ENCODE measurements around the gene ARHGEF17.

The ARHGEF17 gene

GRCh38 chr11:73293356-73293936, 14.6 kb upstream of the ARHGEF17 start:
- Mint-ChIP-seq H3K27me3 (peaks cover 20 to 27% of the 10 kb centered on the region in 2 donors), H3K27ac (no peak overlapping the region), H3K36me3 (no peaks in the 10 kb centered on the region), H3K4me1 (peaks cover 25 to 38% of the 10 kb centered on the region in 2 donors), H3K4me3 (no peak overlapping the region), H3K9me3 (no peaks in the 10 kb centered on the region)
- DNase-seq, result no peak
- no peak for ATAC-seq (replicated peaks)

GRCh38 chr11:73294604-73295003, 13.5 kb upstream of the ARHGEF17 start:
- no peaks in the 10 kb centered on the region for H3K9me3 Mint-ChIP-seq
- no peak overlapping the region for H3K27ac Mint-ChIP-seq
- peaks cover 20 to 27% of the 10 kb centered on the region in 2 donors for H3K27me3 Mint-ChIP-seq
- H3K4me3 Mint-ChIP-seq, result no peak overlapping the region
- DNase-seq (no peak), ATAC-seq (replicated peaks) (no peak)
- H3K36me3 Mint-ChIP-seq, result no peaks in the 10 kb centered on the region
- H3K4me1 Mint-ChIP-seq, result peaks cover 15 to 26% of the 10 kb centered on the region in 2 donors

GRCh38 chr11:73295241-73295995, 12.7 kb upstream of the ARHGEF17 start:
- no peak overlapping the region for H3K4me3 Mint-ChIP-seq
- DNase-seq (peak; percentile 74), ATAC-seq (replicated peaks) (peak; percentile 92 to 96)
- H3K27me3 Mint-ChIP-seq, result peaks cover 23 to 27% of the 10 kb centered on the region in 2 donors
- H3K27ac Mint-ChIP-seq, result no peak overlapping the region
- no peaks in the 10 kb centered on the region for H3K9me3 Mint-ChIP-seq
- peaks cover 10 to 18% of the 10 kb centered on the region in 2 donors for H3K4me1 Mint-ChIP-seq
- no peaks in the 10 kb centered on the region for H3K36me3 Mint-ChIP-seq

GRCh38 chr11:73295996-73296318, 12.1 kb upstream of the ARHGEF17 start:
- Mint-ChIP-seq H3K4me3 (no peak overlapping the region), H3K36me3 (no peaks in the 10 kb centered on the region), H3K9me3 (no peaks in the 10 kb centered on the region), H3K27ac (no peak overlapping the region), H3K4me1 (peaks cover 7 to 14% of the 10 kb centered on the region in 2 donors), H3K27me3 (peaks cover 27 to 28% of the 10 kb centered on the region in 2 donors)
- DNase-seq (no peak), ATAC-seq (replicated peaks) (no peak)

- peaks cover 7 to 14% of the 10 kb centered on the region in 2 donors for H3K4me1 Mint-ChIP-seq
- H3K27me3 Mint-ChIP-seq, result peaks cover 27 to 28% of the 10 kb centered on the region in 2 donors
- no peaks in the 10 kb centered on the region for H3K9me3 Mint-ChIP-seq
- no peaks in the 10 kb centered on the region for H3K36me3 Mint-ChIP-seq
- H3K27ac Mint-ChIP-seq, result no peak overlapping the region
- H3K4me3 Mint-ChIP-seq, result no peak overlapping the region
- DNase-seq (no peak), ATAC-seq (replicated peaks) (no peak)
These were observed 11.4 kb upstream of the ARHGEF17 start for GRCh38 chr11:73296501-73297230.

GRCh38 chr11:73297231-73297590, 10.9 kb upstream of the ARHGEF17 start:
- no peak overlapping the region for H3K27ac Mint-ChIP-seq
- H3K27me3 Mint-ChIP-seq, result peaks cover 26 to 31% of the 10 kb centered on the region in 2 donors
- peaks cover 6 to 14% of the 10 kb centered on the region in 2 donors for H3K4me1 Mint-ChIP-seq
- H3K4me3 Mint-ChIP-seq, result no peak overlapping the region
- ATAC-seq (replicated peaks) (no peak), DNase-seq (no peak)
- H3K36me3 Mint-ChIP-seq, result no peaks in the 10 kb centered on the region
- H3K9me3 Mint-ChIP-seq, result no peaks in the 10 kb centered on the region

- Mint-ChIP-seq H3K9me3 (no peaks in the 10 kb centered on the region), H3K4me1 (peaks cover 6 to 14% of the 10 kb centered on the region in 2 donors), H3K4me3 (no peak overlapping the region), H3K27ac (peak overlapping the region; percentile 52), H3K27me3 (peaks cover 29 to 34% of the 10 kb centered on the region in 2 donors), H3K36me3 (no peaks in the 10 kb centered on the region)
- DNase-seq (no peak), ATAC-seq (replicated peaks) (no peak)
These were observed 10.4 kb upstream of the ARHGEF17 start for GRCh38 chr11:73297702-73298101.

- no peak for ATAC-seq (replicated peaks)
- Mint-ChIP-seq H3K36me3 (no peaks in the 10 kb centered on the region), H3K27me3 (peaks cover 32 to 34% of the 10 kb centered on the region in 2 donors), H3K4me1 (peaks cover 6 to 14% of the 10 kb centered on the region in 2 donors), H3K27ac (no peak overlapping the region), H3K9me3 (no peaks in the 10 kb centered on the region), H3K4me3 (no peak overlapping the region)
- DNase-seq, result no peak
These were observed 9.8 kb upstream of the ARHGEF17 start for GRCh38 chr11:73298233-73298632.

- H3K4me3 Mint-ChIP-seq, result no peak overlapping the region
- DNase-seq (no peak), ATAC-seq (replicated peaks) (no peak)
- H3K9me3 Mint-ChIP-seq, result no peaks in the 10 kb centered on the region
- peaks cover 26 to 29% of the 10 kb centered on the region in 2 donors for H3K27me3 Mint-ChIP-seq
- H3K27ac Mint-ChIP-seq, result no peak overlapping the region
- peaks cover 6 to 14% of the 10 kb centered on the region in 2 donors for H3K4me1 Mint-ChIP-seq
- no peaks in the 10 kb centered on the region for H3K36me3 Mint-ChIP-seq
These were observed 8.3 kb upstream of the ARHGEF17 start for GRCh38 chr11:73299751-73300150.

GRCh38 chr11:73306069-73306841, 1.8 kb upstream of the ARHGEF17 start:
- peaks cover 3 to 14% of the 10 kb centered on the region in 2 donors for H3K36me3 Mint-ChIP-seq
- ATAC-seq (replicated peaks), result no peak
- peaks cover 19 to 33% of the 10 kb centered on the region in 2 donors for H3K4me1 Mint-ChIP-seq
- peaks cover 21% of the 10 kb centered on the region in 2 donors for H3K27me3 Mint-ChIP-seq
- no peak overlapping the region for H3K27ac Mint-ChIP-seq
- peak overlapping the region; percentile 48 to 58 for H3K4me3 Mint-ChIP-seq
- no peak for DNase-seq
- no peaks in the 10 kb centered on the region for H3K9me3 Mint-ChIP-seq

GRCh38 chr11:73306977-73307322, 1.1 kb upstream of the ARHGEF17 start:
- peak in 1 of 2 donors; percentile 0 for ATAC-seq (replicated peaks)

GRCh38 chr11:73307323-73308002, 613 bp upstream of the ARHGEF17 start:
- Mint-ChIP-seq H3K36me3 (peaks cover 7 to 25% of the 10 kb centered on the region in 2 donors), H3K4me3 (peak overlapping the region; percentile 89 to 93), H3K27me3 (peaks cover 15% of the 10 kb centered on the region in 2 donors), H3K4me1 (peaks cover 30 to 45% of the 10 kb centered on the region in 2 donors), H3K27ac (peak overlapping the region; percentile 87), H3K9me3 (no peaks in the 10 kb centered on the region)
- ATAC-seq (replicated peaks), result peak; percentile 81 to 83
- DNase-seq, result peak; percentile 87

More at GRCh38 chr11:73306977-73307322, 1.1 kb upstream of the ARHGEF17 start:
- no peak for DNase-seq
- peak overlapping the region; percentile 87 for H3K27ac Mint-ChIP-seq
- peaks cover 25 to 40% of the 10 kb centered on the region in 2 donors for H3K4me1 Mint-ChIP-seq
- no peaks in the 10 kb centered on the region for H3K9me3 Mint-ChIP-seq
- H3K4me3 Mint-ChIP-seq, result peak overlapping the region; percentile 89 to 93
- peaks cover 20% of the 10 kb centered on the region in 2 donors for H3K27me3 Mint-ChIP-seq
- peaks cover 7 to 21% of the 10 kb centered on the region in 2 donors for H3K36me3 Mint-ChIP-seq

GRCh38 chr11:73308961-73309919, 1.2 kb downstream of the ARHGEF17 start:
- DNase-seq, result no peak
- Mint-ChIP-seq H3K9me3 (no peaks in the 10 kb centered on the region), H3K36me3 (peaks cover 22 to 41% of the 10 kb centered on the region in 2 donors), H3K4me3 (peak overlapping the region; percentile 77 to 83), H3K27me3 (peaks cover 7 to 12% of the 10 kb centered on the region in 2 donors), H3K27ac (peak overlapping the region; percentile 20), H3K4me1 (peaks cover 48 to 63% of the 10 kb centered on the region in 2 donors)
- no peak for ATAC-seq (replicated peaks)
